Measurements from ENCODE around the gene ERBB2.

GRCh38 chr17:39658346-39658745 is 41.5 kb upstream of the ERBB2 start:
- TF ChIP-seq ZNF280B (CRISPR knock-in tag; IDR thresholded peaks at IDR 0.05), result no peak
- no peak for TF ChIP-seq RNF219 (CRISPR knock-in tag; IDR thresholded peaks at IDR 0.05)
- TF ChIP-seq NR2C2 (CRISPR knock-in tag; IDR thresholded peaks at IDR 0.05), result no peak
- no peak for TF ChIP-seq NR2C2 (tag; IDR thresholded peaks at IDR 0.05)
- TF ChIP-seq POLR2A (conservative IDR thresholded peaks at IDR 0.05), result no peak
